HepG2 (cell line): ENCODE data around the gene GSDMA. TPM values are rescaled to one million over a fixed set of nuclear protein-coding genes. Genes with fewer than 3 reads are reported as not detected.
A peak's percentile ranks its signal among the peaks of the same experiment; 100 is the strongest.

Experiments
- CENPX ChIP-seq: sonication (generic); formaldehyde crosslinking; IDR thresholded peaks from 2 replicates; pipeline ENCODE4 v1.9.0; 2021; ENCODE audit warnings: mild to moderate bottlenecking, missing genetic modification reagents, moderate library complexity
- DDIT3 ChIP-seq: sonication (generic); formaldehyde crosslinking; IDR thresholded peaks from 2 replicates; pipeline ENCODE4 v1.4.0; 2020; ENCODE audit warnings: mild to moderate bottlenecking, missing genetic modification reagents
- HIVEP1 ChIP-seq: sonication (generic); formaldehyde crosslinking; IDR thresholded peaks from 2 replicates; pipeline ENCODE4 v1.4.0; 2020; ENCODE audit warnings: mild to moderate bottlenecking, missing genetic modification reagents
- IKZF1 ChIP-seq: fragments of 450-650 bp; IDR thresholded peaks from 2 replicates; pipeline ENCODE4 v1.7.1; 2016
- KAT8 ChIP-seq: IDR thresholded peaks from 2 replicates; pipeline ENCODE4 v1.6.1; 2016; ENCODE audit warnings: missing genetic modification reagents, missing compliant biosample characterization
- MAF1 ChIP-seq: sonication (generic); formaldehyde crosslinking; IDR thresholded peaks from 2 replicates; pipeline ENCODE4 v1.5.0; 2020; ENCODE audit warnings: missing genetic modification reagents, borderline replicate concordance
- NR2C2 ChIP-seq: sonication (generic); formaldehyde crosslinking; IDR thresholded peaks from 2 replicates; pipeline ENCODE4 v1.4.0; 2020; ENCODE audit warnings: missing genetic modification reagents, mild to moderate bottlenecking, moderate library complexity, borderline replicate concordance
- PAWR ChIP-seq: sonication (generic); formaldehyde crosslinking; IDR thresholded peaks from 2 replicates; pipeline ENCODE4 v1.4.0; 2020; ENCODE audit warnings: missing genetic modification reagents, mild to moderate bottlenecking, borderline replicate concordance
- RXRB ChIP-seq: IDR thresholded peaks from 2 replicates; pipeline ENCODE4 v1.6.1; 2016; ENCODE audit warnings: borderline replicate concordance, missing genetic modification reagents, missing compliant biosample characterization
- SRF ChIP-seq: IDR thresholded peaks from 2 replicates; pipeline ENCODE4 v1.6.1; 2011; ENCODE audit warnings: mild to moderate bottlenecking, low read depth, low read length, moderate library complexity
- ZBTB49 ChIP-seq: sonication (generic); formaldehyde crosslinking; IDR thresholded peaks from 2 replicates; pipeline ENCODE4 v1.4.0; 2020; ENCODE audit warnings: missing genetic modification reagents, borderline replicate concordance
- ZNF451 ChIP-seq: sonication (generic); formaldehyde crosslinking; IDR thresholded peaks from 2 replicates; pipeline ENCODE4 v1.5.0; 2020; ENCODE audit warnings: mild to moderate bottlenecking, missing genetic modification reagents
- ZNF503 ChIP-seq: sonication (generic); formaldehyde crosslinking; IDR thresholded peaks from 2 replicates; pipeline ENCODE4 v1.4.0; 2020; ENCODE audit warnings: missing genetic modification reagents
- ZNF790 ChIP-seq: sonication (generic); formaldehyde crosslinking; IDR thresholded peaks from 2 replicates; pipeline ENCODE4 v1.8.0; 2022; ENCODE audit warnings: missing genetic modification reagents, mild to moderate bottlenecking, borderline replicate concordance
- ZNF879 ChIP-seq: sonication (generic); formaldehyde crosslinking; IDR thresholded peaks from 2 replicates; pipeline ENCODE4 v1.8.1; 2023; ENCODE audit warnings: missing genetic modification reagents
- polyA plus RNA-seq, 8 experiments: library from polyadenylated mRNA; depleted of rRNA in 3 of 8; stranded (reverse) in 7 of 8; unstranded in 1 of 8; fragments of >200 nt; fragmentation: Illumina TruSeq in 4 of 8; extraction: Trizol in 4 of 8; gene quantifications; 2 replicates each; pipeline versions ENCODE4 v1.2.1 to v1.2.3, GENCODE V29; 2011 to 2016; ENCODE audit warnings: low read depth in 4 of 8, missing spikeins in 1 of 8, mixed read lengths in 1 of 8; ENCODE audit not compliant: insufficient read depth in 1 of 8
- total RNA-seq, 5 experiments: library from RNA; depleted of rRNA; stranded (reverse); fragments of >200 nt; fragmentation: Illumina TruSeq; extraction: Trizol; gene quantifications; 2 replicates each; pipeline ENCODE4 v1.2.3, GENCODE V29; 2016; ENCODE audit warnings: low read depth in 1 of 5
- TF ChIP-seq, protein P1 (sequence below): sonication (generic); formaldehyde crosslinking; IDR thresholded peaks from 2 replicates; pipeline ENCODE4 v1.4.0; 2020; ENCODE audit warnings: mild to moderate bottlenecking, missing genetic modification reagents
- TF ChIP-seq, protein P2 (sequence below): fragments of 450-650 bp; IDR thresholded peaks from 2 replicates; pipeline ENCODE4 v1.6.1; 2017

Gene GSDMA
- total and polyA plus RNA-seq, 2 of the 13 experiments (the other 11 are each of a cell fraction or from before 2014, with no cell fraction given) = not detected

GRCh38 chr17:39927929-39928857 is 34.6 kb upstream of the GSDMA start (continued):
- TF ChIP-seq ZNF503 (CRISPR knock-in tag) (no peak), ZNF790 (CRISPR knock-in tag) (no peak; the same call in 1 of the 2 replicates), ZNF451 (CRISPR knock-in tag) (no peak; the same call in 1 of the 2 replicates), KAT8 (CRISPR knock-in tag) (no peak), HIVEP1 (CRISPR knock-in tag) (no peak), DDIT3 (CRISPR knock-in tag) (no peak), CENPX (CRISPR knock-in tag) (no peak), IKZF1 (no peak), NR2C2 (no peak), ZBTB49 (CRISPR knock-in tag) (no peak), MAF1 (CRISPR knock-in tag) (no peak), SRF (no peak), ZNF879 (CRISPR knock-in tag) (peak; percentile 66; the same call in 1 of the 2 replicates), PAWR (CRISPR knock-in tag) (no peak), RXRB (CRISPR knock-in tag) (no peak)
- TF ChIP-seq, protein P1, sequence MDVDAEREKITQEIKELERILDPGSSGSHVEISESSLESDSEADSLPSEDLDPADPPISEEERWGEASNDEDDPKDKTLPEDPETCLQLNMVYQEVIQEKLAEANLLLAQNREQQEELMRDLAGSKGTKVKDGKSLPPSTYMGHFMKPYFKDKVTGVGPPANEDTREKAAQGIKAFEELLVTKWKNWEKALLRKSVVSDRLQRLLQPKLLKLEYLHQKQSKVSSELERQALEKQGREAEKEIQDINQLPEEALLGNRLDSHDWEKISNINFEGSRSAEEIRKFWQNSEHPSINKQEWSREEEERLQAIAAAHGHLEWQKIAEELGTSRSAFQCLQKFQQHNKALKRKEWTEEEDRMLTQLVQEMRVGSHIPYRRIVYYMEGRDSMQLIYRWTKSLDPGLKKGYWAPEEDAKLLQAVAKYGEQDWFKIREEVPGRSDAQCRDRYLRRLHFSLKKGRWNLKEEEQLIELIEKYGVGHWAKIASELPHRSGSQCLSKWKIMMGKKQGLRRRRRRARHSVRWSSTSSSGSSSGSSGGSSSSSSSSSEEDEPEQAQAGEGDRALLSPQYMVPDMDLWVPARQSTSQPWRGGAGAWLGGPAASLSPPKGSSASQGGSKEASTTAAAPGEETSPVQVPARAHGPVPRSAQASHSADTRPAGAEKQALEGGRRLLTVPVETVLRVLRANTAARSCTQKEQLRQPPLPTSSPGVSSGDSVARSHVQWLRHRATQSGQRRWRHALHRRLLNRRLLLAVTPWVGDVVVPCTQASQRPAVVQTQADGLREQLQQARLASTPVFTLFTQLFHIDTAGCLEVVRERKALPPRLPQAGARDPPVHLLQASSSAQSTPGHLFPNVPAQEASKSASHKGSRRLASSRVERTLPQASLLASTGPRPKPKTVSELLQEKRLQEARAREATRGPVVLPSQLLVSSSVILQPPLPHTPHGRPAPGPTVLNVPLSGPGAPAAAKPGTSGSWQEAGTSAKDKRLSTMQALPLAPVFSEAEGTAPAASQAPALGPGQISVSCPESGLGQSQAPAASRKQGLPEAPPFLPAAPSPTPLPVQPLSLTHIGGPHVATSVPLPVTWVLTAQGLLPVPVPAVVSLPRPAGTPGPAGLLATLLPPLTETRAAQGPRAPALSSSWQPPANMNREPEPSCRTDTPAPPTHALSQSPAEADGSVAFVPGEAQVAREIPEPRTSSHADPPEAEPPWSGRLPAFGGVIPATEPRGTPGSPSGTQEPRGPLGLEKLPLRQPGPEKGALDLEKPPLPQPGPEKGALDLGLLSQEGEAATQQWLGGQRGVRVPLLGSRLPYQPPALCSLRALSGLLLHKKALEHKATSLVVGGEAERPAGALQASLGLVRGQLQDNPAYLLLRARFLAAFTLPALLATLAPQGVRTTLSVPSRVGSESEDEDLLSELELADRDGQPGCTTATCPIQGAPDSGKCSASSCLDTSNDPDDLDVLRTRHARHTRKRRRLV (CRISPR knock-in tag) = no peak; the same call in 1 of the 2 replicates
- TF ChIP-seq, protein P2, sequence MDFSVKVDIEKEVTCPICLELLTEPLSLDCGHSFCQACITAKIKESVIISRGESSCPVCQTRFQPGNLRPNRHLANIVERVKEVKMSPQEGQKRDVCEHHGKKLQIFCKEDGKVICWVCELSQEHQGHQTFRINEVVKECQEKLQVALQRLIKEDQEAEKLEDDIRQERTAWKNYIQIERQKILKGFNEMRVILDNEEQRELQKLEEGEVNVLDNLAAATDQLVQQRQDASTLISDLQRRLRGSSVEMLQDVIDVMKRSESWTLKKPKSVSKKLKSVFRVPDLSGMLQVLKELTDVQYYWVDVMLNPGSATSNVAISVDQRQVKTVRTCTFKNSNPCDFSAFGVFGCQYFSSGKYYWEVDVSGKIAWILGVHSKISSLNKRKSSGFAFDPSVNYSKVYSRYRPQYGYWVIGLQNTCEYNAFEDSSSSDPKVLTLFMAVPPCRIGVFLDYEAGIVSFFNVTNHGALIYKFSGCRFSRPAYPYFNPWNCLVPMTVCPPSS = no peak
